ENCODE results near the gene EFCC1.
A peak's percentile ranks its signal among the peaks of the same experiment; 100 is the strongest.
"Not testable (repeated sequence)": the region's sequence is repeated elsewhere in the genome, so short reads cannot be mapped to it uniquely, and the experiment has no call there.

DNA sequence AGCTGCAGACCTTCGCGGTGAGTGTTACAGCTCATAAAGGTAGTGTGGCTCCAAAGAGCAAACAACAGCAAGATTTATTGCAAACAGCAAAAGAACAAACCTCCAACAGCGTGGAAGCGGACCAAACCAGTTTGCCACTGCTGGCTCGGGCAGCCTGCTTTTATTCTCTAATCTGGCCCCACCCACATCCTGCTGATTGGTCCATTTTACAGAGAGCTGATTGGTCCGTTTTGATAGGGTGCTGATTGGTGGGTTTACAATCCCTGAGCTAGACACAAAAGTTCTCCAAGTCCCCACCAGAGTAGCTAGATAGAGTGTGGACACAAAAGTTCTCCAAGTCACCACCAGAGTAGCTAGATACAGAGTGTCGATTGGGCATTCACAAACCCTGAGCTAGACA lies 66.6 kb downstream of the EFCC1 start:
- TF ChIP-seq, protein P1, sequence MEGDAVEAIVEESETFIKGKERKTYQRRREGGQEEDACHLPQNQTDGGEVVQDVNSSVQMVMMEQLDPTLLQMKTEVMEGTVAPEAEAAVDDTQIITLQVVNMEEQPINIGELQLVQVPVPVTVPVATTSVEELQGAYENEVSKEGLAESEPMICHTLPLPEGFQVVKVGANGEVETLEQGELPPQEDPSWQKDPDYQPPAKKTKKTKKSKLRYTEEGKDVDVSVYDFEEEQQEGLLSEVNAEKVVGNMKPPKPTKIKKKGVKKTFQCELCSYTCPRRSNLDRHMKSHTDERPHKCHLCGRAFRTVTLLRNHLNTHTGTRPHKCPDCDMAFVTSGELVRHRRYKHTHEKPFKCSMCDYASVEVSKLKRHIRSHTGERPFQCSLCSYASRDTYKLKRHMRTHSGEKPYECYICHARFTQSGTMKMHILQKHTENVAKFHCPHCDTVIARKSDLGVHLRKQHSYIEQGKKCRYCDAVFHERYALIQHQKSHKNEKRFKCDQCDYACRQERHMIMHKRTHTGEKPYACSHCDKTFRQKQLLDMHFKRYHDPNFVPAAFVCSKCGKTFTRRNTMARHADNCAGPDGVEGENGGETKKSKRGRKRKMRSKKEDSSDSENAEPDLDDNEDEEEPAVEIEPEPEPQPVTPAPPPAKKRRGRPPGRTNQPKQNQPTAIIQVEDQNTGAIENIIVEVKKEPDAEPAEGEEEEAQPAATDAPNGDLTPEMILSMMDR (IDR thresholded peaks at IDR 0.05): peak in 1 of 3 donors; percentile 17
- TF ChIP-seq POLR2A (IDR thresholded peaks at IDR 0.05): not testable (repeated sequence)
